BE2C (cell line): Measurements from ENCODE around the gene LRMDA.
"Not testable (repeated sequence)": the region's sequence is repeated elsewhere in the genome, so short reads cannot be mapped to it uniquely, and the experiment has no call there.

Experiments
- DNase-seq: peaks from one replicate; pipeline ENCODE4 v3.0.0-alpha.2; 2020
- H3K27me3 ChIP-seq: fragments of 250-450 bp; sonication (Bioruptor Pico); 2 replicates; pipeline ENCODE4 v1.5.1; 2020; ENCODE audit warnings: mild to moderate bottlenecking
- H3K36me3 ChIP-seq: fragments of 250-450 bp; sonication (Bioruptor Pico); 2 replicates; pipeline ENCODE4 v1.5.1; 2020; ENCODE audit warnings: mild to moderate bottlenecking
- H3K4me1 ChIP-seq: fragments of 250-450 bp; sonication (Bioruptor Pico); 2 replicates; pipeline ENCODE4 v1.5.1; 2020
- H3K4me3 ChIP-seq: 2 replicates; pipeline ENCODE4 v1.5.1; 2011; ENCODE audit warnings: low read depth, low read length
- H3K9me3 ChIP-seq: fragments of 250-450 bp; sonication (Bioruptor Pico); 2 replicates; pipeline ENCODE4 v1.5.1; 2020
- TF ChIP-seq, protein P1 (sequence below): IDR thresholded peaks from 2 replicates; pipeline ENCODE4 v1.5.1; 2012; ENCODE audit warnings: mild to moderate bottlenecking, low read depth, low read length

The LRMDA gene

DNA sequence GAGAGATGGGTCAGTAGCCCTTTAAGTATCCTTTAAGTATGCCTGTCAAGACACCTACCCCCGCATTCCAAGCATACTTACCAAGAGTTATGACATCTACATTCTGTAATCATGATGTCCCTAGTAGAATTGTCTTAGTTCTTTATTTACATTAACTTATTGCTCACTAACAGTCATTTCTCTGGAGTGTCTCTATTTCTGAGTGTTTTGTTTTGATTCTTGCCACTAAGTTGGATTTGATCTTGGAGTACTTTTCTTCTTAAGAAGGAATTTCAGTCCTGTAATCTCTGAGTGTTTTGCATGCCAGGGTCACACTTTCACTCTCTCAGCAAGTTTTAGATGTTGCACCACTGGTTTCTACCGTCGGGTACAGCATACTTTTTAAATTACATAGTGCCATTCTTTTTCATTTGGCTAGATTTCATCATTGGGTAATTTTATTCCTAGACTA, 1152.3 kb downstream of the LRMDA start:
- no peak overlapping the region for H3K4me3 ChIP-seq
- no peak for DNase-seq

DNA sequence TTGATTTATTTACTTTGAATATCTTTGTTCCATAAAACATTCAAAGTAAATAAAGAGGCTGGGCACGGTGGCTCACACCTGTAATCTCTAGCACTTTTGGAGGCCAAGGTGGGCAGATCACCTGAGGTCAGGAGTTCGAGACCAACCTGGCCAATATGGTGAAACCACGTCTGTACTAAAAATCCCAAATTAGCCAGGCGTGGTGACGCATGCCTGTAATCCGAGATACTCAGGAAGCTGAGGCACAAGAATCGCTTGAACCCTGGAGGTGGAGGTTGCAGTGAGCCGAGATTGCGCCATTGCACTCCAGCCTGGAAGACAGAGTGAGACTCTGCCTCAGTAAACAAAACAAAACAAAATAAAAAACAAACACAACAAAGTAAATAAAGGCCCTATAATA, 1153.0 kb downstream of the LRMDA start:
- not testable (repeated sequence) for H3K36me3 ChIP-seq, H3K4me3 ChIP-seq, H3K9me3 ChIP-seq, DNase-seq, H3K4me1 ChIP-seq, H3K27me3 ChIP-seq

More for the DNA sequence above, 1152.3 kb downstream of the LRMDA start:
- no peaks in the 10 kb centered on the region for H3K9me3 ChIP-seq
- TF ChIP-seq, protein P1, sequence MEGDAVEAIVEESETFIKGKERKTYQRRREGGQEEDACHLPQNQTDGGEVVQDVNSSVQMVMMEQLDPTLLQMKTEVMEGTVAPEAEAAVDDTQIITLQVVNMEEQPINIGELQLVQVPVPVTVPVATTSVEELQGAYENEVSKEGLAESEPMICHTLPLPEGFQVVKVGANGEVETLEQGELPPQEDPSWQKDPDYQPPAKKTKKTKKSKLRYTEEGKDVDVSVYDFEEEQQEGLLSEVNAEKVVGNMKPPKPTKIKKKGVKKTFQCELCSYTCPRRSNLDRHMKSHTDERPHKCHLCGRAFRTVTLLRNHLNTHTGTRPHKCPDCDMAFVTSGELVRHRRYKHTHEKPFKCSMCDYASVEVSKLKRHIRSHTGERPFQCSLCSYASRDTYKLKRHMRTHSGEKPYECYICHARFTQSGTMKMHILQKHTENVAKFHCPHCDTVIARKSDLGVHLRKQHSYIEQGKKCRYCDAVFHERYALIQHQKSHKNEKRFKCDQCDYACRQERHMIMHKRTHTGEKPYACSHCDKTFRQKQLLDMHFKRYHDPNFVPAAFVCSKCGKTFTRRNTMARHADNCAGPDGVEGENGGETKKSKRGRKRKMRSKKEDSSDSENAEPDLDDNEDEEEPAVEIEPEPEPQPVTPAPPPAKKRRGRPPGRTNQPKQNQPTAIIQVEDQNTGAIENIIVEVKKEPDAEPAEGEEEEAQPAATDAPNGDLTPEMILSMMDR, result no peak
- H3K36me3 ChIP-seq, result no peaks in the 10 kb centered on the region
- no peaks in the 10 kb centered on the region for H3K27me3 ChIP-seq
- no peaks in the 10 kb centered on the region for H3K4me1 ChIP-seq
